Neutrophil (primary cell): ENCODE data around the gene RAPSN.

Experiments used
- H3K27ac ChIP-seq: fragments of 200-600 bp; sonication (generic); 2 replicates; pipeline ENCODE4 v1.5.1; 2016; ENCODE audit warnings: mild to moderate bottlenecking, moderate library complexity
- H3K27me3 ChIP-seq: fragments of 200-600 bp; sonication (generic); 2 replicates; pipeline ENCODE4 v1.6.0; 2016; ENCODE audit warnings: mild to moderate bottlenecking
- H3K36me3 ChIP-seq: fragments of 200-600 bp; sonication (generic); 2 replicates; pipeline ENCODE4 v1.5.1; 2017
- H3K4me1 ChIP-seq, 2 experiments: fragments of 200-600 bp in 1 of 2; sonication (generic) in 1 of 2; 1 replicate in 1 of 2; 2 replicates in 1 of 2; pipeline versions ENCODE4 v1.5.1 to v1.6.1; 2013 to 2016; ENCODE audit warnings: low read depth in 1 of 2, low read length in 1 of 2, mild to moderate bottlenecking in 1 of 2, moderate library complexity in 1 of 2; ENCODE audit not compliant: control insufficient read depth in 1 of 2, insufficient read depth in 1 of 2
- H3K4me3 ChIP-seq, 2 experiments: fragments of 200-600 bp in 1 of 2; sonication (generic) in 1 of 2; 1 replicate in 1 of 2; 2 replicates in 1 of 2; pipeline ENCODE4 v1.5.1; 2013 to 2016; ENCODE audit warnings: low read depth in 1 of 2, low read length in 1 of 2, mild to moderate bottlenecking in 1 of 2, moderate library complexity in 1 of 2
- H3K9me3 ChIP-seq: fragments of 200-600 bp; sonication (generic); 2 replicates; pipeline ENCODE4 v1.5.1; 2016
- TF ChIP-seq, protein P1 (sequence below): fragments of 200-600 bp; sonication (generic); IDR thresholded peaks from 2 replicates; pipeline ENCODE4 v1.5.1; 2016; ENCODE audit warnings: antibody characterized with exemption

RAPSN gene

DNA sequence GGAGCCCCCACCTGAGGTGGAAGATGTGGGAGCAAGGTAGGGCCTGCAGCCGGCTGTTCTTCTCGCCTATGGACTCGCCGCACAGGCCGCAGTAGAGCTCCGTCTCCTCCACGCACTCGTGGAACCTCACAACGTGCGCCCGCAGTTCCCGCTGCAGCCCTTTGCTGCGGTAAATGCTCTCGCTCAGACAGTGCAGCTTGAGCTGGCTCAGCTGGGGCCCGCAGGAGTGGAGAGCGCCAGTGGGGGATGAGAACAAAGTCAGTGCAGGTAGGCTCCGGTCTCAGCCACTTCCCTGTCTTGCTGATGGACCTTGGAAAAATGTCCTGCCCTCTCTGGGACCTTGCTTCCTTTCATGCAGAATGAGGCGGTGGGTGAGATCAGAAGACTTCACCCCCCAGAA is 10.2 kb downstream of the RAPSN start:
- Histone ChIP-seq H3K4me3 (no peak overlapping the region), H3K27ac (no peak overlapping the region), H3K9me3 (no peaks in the 10 kb centered on the region), H3K27me3 (no peaks in the 10 kb centered on the region), H3K36me3 (no peaks in the 10 kb centered on the region), H3K4me1 (no peaks in the 10 kb centered on the region)
- TF ChIP-seq, protein P1, sequence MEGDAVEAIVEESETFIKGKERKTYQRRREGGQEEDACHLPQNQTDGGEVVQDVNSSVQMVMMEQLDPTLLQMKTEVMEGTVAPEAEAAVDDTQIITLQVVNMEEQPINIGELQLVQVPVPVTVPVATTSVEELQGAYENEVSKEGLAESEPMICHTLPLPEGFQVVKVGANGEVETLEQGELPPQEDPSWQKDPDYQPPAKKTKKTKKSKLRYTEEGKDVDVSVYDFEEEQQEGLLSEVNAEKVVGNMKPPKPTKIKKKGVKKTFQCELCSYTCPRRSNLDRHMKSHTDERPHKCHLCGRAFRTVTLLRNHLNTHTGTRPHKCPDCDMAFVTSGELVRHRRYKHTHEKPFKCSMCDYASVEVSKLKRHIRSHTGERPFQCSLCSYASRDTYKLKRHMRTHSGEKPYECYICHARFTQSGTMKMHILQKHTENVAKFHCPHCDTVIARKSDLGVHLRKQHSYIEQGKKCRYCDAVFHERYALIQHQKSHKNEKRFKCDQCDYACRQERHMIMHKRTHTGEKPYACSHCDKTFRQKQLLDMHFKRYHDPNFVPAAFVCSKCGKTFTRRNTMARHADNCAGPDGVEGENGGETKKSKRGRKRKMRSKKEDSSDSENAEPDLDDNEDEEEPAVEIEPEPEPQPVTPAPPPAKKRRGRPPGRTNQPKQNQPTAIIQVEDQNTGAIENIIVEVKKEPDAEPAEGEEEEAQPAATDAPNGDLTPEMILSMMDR = no peak

DNA sequence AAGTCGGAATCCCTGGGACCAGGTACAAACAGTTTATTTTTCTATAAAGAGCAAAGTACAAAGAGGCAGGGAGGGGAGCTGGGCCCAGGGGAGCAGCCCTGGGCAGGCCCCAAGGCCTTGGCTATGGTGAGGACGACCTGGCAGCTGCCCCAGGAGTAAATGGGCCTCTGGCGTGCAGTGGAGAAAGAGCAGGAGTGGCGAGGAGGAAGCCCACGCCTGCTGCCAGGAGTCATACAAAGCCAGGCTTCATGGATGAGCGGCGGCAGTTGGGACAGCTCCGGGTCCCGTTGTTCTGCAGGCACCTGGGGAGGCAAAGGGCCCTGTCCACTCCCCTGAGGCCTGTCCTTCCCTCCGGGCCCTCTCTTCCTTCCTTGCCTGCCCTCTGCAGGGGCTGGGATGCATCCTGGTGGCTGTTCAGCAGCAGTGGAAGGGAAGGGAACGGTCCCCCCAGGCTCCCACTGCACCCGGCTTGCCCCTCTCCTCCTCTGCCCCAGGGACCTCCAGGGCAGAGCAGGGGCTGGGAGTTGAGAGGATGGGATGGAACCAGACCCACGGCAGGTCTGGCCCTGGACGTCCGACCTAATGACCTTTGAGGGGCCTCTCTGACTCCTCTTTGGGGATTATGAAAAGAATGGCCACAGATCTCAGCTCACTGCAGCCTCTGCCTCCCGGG is 11.1 kb downstream of the RAPSN start:
- Histone ChIP-seq H3K36me3 (no peaks in the 10 kb centered on the region), H3K27ac (no peak overlapping the region), H3K4me1 (no peaks in the 10 kb centered on the region), H3K9me3 (no peaks in the 10 kb centered on the region), H3K27me3 (no peaks in the 10 kb centered on the region), H3K4me3 (no peak overlapping the region)
- TF ChIP-seq, protein P1 = no peak

DNA sequence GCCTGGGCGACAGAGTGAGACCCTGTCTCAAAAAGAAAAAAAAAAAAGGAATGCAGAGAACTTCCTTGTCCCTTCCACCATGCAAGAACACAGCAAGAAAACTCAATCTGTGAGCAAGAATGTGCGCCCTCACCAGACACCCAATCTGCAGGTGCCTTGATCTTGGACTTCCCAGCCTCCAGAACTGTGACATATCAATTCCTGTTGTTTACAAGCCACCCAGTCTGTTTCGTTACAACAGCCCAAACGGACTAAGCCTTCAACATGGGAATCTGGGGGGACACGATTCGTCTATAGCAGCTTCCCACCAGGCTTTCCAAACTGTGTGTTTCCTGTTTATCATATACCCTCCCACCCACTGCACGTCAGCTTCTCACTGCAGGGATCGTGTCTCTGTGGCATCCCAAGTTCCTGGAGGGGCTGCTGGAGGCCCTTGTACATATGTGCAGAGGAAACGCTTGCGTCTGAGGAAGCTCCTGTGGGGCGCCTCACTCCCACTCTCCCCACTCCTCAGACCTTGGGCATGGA is 11.7 kb downstream of the RAPSN start:
- H3K27me3 ChIP-seq = no peaks in the 10 kb centered on the region
- H3K36me3 ChIP-seq = no peaks in the 10 kb centered on the region
- TF ChIP-seq, protein P1 = no peak
- no peaks in the 10 kb centered on the region for H3K9me3 ChIP-seq
- H3K27ac ChIP-seq = no peak overlapping the region
- no peak overlapping the region for H3K4me3 ChIP-seq
- no peaks in the 10 kb centered on the region for H3K4me1 ChIP-seq

DNA sequence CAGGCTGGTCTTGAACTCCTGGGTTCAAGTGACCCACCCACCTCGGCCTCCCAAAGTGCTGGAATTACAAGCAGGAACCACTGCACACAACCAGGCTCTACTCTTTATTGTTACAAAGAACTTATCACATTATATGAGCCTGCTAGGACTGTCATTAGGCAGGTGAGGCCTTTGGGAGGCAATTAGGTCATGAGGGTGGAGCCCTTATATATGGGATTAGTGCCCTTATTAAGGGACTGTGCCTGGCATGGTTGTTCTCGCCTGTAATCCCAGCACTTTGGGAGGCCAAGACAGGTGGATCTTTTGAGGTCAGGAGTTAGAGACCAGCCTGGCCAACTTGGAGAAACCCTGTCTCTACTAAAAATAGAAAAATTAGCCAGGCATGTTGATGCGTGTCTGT is 12.2 kb downstream of the RAPSN start:
- TF ChIP-seq, protein P1 = no peak
- no peaks in the 10 kb centered on the region for H3K4me1 ChIP-seq
- no peaks in the 10 kb centered on the region for H3K36me3 ChIP-seq

DNA sequence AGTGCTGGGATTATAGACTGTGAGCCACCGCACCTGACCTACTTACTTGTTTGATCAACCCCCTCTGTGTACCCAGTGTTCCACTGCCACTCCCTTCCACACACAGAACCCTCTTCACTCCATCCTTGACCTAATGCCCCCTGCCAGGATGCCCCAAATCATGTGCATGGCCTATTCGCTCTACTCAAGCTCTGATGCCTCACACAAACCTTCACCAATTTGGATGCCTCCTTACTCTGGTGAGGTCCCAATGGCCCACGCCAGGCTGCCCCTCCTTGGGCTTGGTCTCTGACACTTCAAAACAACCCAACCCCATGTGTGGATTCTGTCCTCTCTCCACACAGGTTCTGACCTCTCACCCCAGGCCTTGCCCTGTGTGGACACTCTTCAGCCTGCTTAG is 13.2 kb downstream of the RAPSN start:
- TF ChIP-seq, protein P1 = no peak
- no peaks in the 10 kb centered on the region for H3K4me1 ChIP-seq
- no peaks in the 10 kb centered on the region for H3K27me3 ChIP-seq
- no peaks in the 10 kb centered on the region for H3K36me3 ChIP-seq
- no peak overlapping the region for H3K4me3 ChIP-seq
- H3K27ac ChIP-seq = no peak overlapping the region
- H3K9me3 ChIP-seq = no peaks in the 10 kb centered on the region

More for the DNA sequence above, 12.2 kb downstream of the RAPSN start:
- Histone ChIP-seq H3K9me3 (no peaks in the 10 kb centered on the region), H3K4me3 (no peak overlapping the region), H3K27ac (no peak overlapping the region), H3K27me3 (no peaks in the 10 kb centered on the region)
